ENCODE results near the gene DCAF4.
"Not testable (repeated sequence)": the region's sequence is repeated elsewhere in the genome, so short reads cannot be mapped to it uniquely, and the experiment has no call there.

DCAF4 gene

GRCh38 chr14:72941286-72941985, 15.2 kb downstream of the DCAF4 start:
- DNase-seq = no peak

GRCh38 chr14:72942934-72943333, 16.7 kb downstream of the DCAF4 start:
- DNase-seq = no peak

GRCh38 chr14:72943876-72944430, 17.7 kb downstream of the DCAF4 start:
- DNase-seq = no peak

GRCh38 chr14:72945356-72946027, 19.2 kb downstream of the DCAF4 start:
- no peak for DNase-seq

GRCh38 chr14:72946491-72946890, 20.2 kb downstream of the DCAF4 start:
- no peak for DNase-seq

- no peak for DNase-seq
These were observed 21.3 kb downstream of the DCAF4 start for GRCh38 chr14:72947366-72948160.

GRCh38 chr14:72948481-72949138, 22.3 kb downstream of the DCAF4 start:
- peak; percentile 60 for DNase-seq

GRCh38 chr14:72952171-72952570, 25.9 kb downstream of the DCAF4 start:
- no peak for DNase-seq

GRCh38 chr14:72956741-72957140, 30.5 kb downstream of the DCAF4 start:
- DNase-seq = not testable (repeated sequence)

- DNase-seq = no peak
These were observed 30.9 kb downstream of the DCAF4 start for GRCh38 chr14:72957213-72957612.

GRCh38 chr14:72958548-72958947, 32.3 kb downstream of the DCAF4 start:
- no peak for DNase-seq

- not testable (repeated sequence) for DNase-seq
These were observed 34.8 kb downstream of the DCAF4 start for GRCh38 chr14:72961016-72961415.

- no peak for DNase-seq
These were observed 35.5 kb downstream of the DCAF4 start for GRCh38 chr14:72961579-72962335.

- DNase-seq = not testable (repeated sequence)
These were observed 36.1 kb downstream of the DCAF4 start for GRCh38 chr14:72962336-72962754.

- no peak for DNase-seq
These were observed 36.6 kb downstream of the DCAF4 start for GRCh38 chr14:72962829-72963312.

- no peak for DNase-seq
These were observed 39.0 kb downstream of the DCAF4 start for GRCh38 chr14:72965249-72965648.

- DNase-seq = no peak
These were observed 39.8 kb downstream of the DCAF4 start for GRCh38 chr14:72966038-72966437.

- DNase-seq = no peak
These were observed 42.1 kb downstream of the DCAF4 start for GRCh38 chr14:72968316-72968715.

- no peak for DNase-seq
These were observed 43.9 kb downstream of the DCAF4 start for GRCh38 chr14:72970058-72970630.

GRCh38 chr14:72970824-72971434, 44.7 kb downstream of the DCAF4 start:
- no peak for DNase-seq

GRCh38 chr14:72974661-72975060, 48.4 kb downstream of the DCAF4 start:
- DNase-seq = no peak
